Activated T-helper 1 cell treated with Interleukin-2 at 50 U/mL for 16 hours (primary cell): Measurements from ENCODE around the gene ROBO2.

Source experiments
- DNase-seq: peaks from one replicate; pipeline ENCODE4 v3.0.0-alpha.2; 2020; ENCODE audit warnings: low read depth

The ROBO2 gene

DNA sequence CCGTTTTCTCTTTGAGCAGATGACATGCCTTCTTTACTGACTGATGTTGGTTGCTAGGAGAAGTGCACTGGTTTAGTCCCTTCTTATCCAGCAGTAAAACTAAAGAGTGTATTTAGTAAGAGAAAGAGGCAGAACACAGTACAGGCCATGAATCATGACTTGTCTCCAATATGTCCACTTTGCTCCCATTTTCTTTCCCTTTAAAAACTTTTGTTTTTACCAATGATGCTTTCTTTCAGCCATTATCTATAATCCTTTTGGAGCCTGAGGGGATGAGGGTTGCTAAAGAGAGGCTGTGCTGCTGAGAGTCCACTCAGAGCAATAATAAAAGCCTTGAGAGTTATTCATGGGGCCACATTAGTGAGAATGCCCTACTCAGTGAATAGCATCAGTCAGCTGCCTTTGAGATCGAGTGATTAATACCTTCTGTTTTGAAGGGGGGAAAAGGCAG is 12.2 kb downstream of the ROBO2 start:
- DNase-seq, result no peak

GRCh38 chr3:77052733-77053670 is 13.1 kb downstream of the ROBO2 start:
- no peak for DNase-seq

DNA sequence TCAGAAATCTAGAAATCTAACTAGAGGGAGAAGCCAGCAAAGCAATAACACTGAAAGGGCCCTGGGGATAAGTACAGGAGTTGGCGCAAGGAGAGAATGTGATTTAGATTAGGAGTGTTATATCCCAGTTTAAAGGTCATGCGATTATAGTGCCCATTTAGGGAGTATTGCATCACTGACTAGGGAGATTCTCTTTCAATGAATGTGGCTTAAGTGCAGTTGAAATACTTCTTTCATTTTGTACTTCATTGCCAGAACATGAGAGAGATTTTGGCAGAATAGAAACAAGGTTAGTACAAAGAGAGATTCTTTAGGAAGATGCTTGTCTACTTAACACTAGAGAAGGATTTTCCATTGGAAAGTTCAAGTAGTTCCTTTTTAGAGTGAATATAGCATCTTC is 13.9 kb downstream of the ROBO2 start:
- no peak for DNase-seq

GRCh38 chr3:77055841-77056341 is 16.0 kb downstream of the ROBO2 start:
- DNase-seq, result no peak

- DNase-seq, result no peak
These were observed 19.5 kb downstream of the ROBO2 start for GRCh38 chr3:77059354-77059753.

DNA sequence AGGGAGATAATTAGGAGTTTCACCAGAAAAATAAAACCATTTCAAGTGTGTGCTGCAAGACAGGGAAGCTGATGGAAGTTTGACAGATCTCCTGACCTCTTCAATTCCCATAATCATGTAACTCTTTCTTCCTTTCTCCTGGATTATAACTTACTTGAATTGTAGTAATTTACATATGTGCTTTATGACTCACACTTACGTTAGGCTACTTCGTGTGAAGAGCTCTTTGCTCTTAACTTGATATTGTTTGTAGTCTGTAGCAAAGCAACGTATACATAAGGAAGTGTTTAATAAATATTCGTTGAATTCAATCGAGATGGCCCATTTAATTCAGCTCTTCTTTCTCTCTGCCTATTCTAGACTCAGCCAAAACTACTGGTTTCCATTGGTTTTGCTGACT is 23.5 kb downstream of the ROBO2 start:
- DNase-seq, result no peak

GRCh38 chr3:77065750-77066149 is 25.9 kb downstream of the ROBO2 start:
- no peak for DNase-seq

- DNase-seq, result no peak
These were observed 26.9 kb downstream of the ROBO2 start for GRCh38 chr3:77066829-77067228.

GRCh38 chr3:77068808-77069207 is 28.9 kb downstream of the ROBO2 start:
- DNase-seq, result no peak

GRCh38 chr3:77071364-77071763 is 31.5 kb downstream of the ROBO2 start:
- DNase-seq, result no peak

GRCh38 chr3:77071809-77072208 is 31.9 kb downstream of the ROBO2 start:
- no peak for DNase-seq

DNA sequence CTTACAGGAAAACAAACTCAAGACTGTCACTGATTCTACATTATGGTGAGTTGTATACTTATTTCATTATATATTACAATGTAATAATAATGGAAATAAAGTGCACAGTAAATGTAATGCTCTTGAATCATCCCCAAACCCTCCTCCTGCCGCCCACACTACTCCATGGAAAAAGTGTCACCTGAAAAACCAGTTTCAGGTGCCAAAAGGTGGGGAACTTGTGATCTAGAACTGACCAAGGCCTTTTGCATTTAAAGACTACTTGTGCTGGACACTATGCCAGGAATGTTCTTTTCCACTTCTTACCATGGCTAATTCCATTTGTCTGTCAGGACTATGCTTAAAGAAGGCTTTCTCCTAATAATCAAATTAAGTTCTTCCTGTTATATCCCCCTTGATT is 32.3 kb downstream of the ROBO2 start:
- DNase-seq, result no peak

GRCh38 chr3:77078279-77078678 is 38.4 kb downstream of the ROBO2 start:
- no peak for DNase-seq

- no peak for DNase-seq
These were observed 40.2 kb downstream of the ROBO2 start for GRCh38 chr3:77079988-77080610.

DNA sequence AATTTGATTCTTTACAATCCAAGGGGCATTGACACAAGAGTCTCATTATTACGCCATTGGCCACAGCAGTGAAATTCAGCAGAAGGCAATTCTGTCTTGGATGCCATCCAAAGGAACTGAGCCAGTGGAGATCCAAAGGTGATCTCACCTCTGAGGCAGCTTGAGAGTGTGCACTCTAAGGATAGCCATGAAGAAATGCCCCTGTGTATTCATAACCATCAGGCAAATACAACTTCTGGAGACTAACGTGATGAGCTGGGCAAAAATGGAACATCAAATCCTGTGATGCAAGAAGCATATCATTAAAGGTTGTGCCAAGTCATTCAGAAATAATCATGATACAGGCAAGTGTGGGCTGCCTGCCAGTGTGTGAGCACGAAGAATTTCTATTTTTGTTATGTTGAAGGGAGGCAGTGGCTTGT is 41.4 kb downstream of the ROBO2 start:
- DNase-seq, result no peak

GRCh38 chr3:77084511-77084910 is 44.6 kb downstream of the ROBO2 start:
- no peak for DNase-seq

- DNase-seq, result no peak
These were observed 46.5 kb downstream of the ROBO2 start for GRCh38 chr3:77086408-77086807.

- no peak for DNase-seq
These were observed 51.9 kb downstream of the ROBO2 start for GRCh38 chr3:77091809-77092208.

DNA sequence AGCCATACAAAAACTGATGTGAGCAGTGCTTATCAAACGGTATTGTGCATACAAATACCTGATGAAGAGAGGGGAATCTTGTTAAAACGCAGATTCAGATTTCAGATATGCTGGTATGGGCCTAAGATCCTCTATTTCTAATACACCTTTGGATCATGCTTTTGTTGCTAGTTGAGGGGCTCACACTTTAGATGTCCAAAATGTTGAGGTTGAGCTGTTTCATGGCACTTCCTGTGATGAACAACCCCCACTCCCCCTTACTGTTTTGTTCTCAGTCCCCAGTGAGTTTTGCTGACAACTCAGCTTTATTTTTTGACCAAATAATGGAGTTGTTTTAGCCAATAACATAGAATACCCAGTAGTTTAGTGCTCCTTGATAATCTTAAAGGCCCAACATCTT is 53.2 kb downstream of the ROBO2 start:
- no peak for DNase-seq

DNA sequence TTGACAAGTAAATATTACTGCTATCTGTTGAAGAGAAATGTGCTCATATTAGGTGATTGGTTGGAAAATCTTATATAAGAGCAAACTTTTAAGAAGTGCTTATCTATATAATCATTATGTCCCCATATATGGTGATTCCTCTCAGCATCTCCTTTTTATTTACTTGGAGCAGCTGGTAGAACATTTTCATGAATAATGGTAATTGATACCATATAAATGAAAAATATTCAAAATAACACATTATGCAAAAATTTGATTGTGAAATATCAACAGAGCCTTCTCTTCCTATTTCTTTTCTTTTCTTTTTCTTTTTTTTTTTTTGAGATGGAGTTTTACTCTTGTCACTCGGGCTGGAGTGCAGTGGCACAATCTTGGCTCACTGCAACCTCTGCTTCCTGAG is 56.2 kb downstream of the ROBO2 start:
- no peak for DNase-seq

GRCh38 chr3:77096966-77097890 is 57.3 kb downstream of the ROBO2 start:
- no peak for DNase-seq
